ENCODE data around the gene PPP2R3B.
"Not testable (repeated sequence)": the region's sequence is repeated elsewhere in the genome, so short reads cannot be mapped to it uniquely, and the experiment has no call there.

PPP2R3B gene

DNA sequence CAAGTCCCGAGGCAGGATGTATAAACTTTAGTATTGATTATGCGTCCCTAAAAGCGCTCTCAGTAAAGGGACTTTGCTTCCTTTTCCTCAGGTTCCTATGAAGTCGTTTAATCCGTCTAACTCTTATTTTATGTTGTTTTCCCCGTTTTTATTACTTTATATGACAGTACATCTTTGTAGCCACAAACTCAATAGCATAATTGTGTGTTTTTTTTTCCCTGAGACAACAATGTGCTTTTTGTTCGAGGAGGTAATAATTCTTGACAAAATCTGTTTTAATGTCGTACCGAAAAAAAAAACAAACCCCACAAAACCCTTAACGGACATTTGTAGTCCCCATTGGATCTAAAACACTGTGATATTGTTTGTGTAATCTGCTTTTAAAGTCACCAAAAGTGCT lies 17.9 kb upstream of the PPP2R3B start:
- DNase-seq = no peak

DNA sequence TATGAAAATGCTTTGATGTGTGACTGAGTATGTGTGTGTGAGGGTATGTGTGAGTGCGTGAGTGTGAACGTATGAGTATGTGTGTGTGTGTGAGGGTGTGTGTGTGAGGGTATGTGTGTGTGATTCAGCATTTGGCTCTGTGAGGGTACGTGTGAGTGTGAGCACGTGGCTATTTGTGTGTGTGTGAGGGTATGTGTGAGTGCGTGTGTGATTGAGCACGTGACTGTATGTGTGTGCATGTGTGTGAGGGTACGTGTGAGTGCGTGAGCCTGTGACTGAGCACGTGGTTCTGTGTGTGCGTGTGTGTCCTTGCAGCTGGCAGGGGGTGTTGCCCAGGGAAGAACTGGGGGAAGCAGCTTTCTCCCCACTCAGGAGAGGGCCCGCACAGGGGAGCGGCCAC lies 16.1 kb upstream of the PPP2R3B start:
- no peak for DNase-seq

DNA sequence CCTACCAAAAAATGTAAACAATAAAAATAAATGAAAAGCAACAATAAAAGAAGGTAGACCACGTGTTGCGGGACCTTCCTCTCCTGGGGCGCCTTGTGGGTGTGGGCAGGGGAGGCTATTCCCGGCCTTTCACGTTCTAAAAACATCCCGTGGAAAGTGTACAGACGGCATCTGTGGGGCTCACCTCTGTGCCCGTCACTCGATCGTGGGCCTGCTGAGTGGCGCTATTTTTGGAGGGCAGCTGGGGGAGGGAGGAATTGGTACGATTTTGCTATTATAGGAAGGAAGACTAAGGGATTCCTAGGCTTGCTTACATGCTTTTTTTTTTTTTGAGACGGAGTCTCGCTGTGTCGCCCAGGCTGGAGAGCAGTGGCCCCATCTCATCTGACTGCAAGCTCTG lies 13.6 kb upstream of the PPP2R3B start:
- no peak for DNase-seq

DNA sequence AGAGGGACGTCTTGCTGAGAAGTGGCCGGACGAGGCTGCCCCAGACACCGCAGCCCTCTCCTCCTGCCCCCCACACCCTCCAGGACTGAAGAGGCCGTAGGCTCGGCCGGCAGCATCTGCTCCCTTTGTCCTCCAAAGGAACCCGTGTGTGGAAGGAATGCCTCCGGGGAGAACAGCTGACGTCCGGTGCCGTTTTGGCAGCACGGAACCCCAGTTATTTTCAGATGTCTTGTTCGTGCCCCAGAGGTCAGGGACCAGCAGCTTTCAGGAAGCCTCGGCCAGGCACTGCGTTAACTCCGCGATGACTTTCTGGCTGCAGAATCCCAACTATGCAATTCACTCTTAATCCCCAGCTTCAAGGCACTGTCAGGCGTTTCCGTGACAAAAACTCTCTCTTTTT lies 10.9 kb upstream of the PPP2R3B start:
- DNase-seq = no peak

DNA sequence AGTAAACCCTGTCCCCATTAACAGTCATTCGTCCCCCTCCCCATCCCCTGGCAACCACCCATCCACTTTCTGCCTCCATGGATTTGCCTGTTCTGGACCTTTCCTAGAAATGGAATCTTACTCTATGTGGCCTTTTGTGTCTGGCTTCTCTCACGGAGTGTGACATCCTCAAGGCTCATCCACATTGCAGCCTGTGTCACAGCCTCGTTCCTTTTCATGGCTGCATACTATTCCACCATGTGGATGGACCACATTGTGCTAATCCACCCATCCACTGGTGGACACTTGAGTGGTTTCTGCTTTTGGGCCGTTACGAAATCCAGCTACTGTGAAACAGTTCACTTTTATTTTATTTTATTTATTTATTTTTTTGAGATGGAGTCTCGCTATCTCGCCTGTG lies 8.1 kb upstream of the PPP2R3B start:
- DNase-seq = no peak

DNA sequence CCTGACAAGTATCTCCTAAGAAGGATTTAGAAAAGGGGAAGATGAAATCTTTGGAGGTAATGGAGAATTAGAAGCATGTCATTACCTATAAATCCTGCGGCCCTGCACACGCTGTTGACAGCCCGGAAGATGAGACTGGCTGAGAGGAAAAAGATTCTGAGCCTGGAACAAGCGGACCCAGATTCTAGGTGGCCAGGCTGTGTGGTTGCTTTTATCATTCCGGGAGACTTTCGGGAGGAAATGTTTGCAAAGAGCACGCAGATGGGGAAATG lies 5.8 kb upstream of the PPP2R3B start:
- DNase-seq = no peak

DNA sequence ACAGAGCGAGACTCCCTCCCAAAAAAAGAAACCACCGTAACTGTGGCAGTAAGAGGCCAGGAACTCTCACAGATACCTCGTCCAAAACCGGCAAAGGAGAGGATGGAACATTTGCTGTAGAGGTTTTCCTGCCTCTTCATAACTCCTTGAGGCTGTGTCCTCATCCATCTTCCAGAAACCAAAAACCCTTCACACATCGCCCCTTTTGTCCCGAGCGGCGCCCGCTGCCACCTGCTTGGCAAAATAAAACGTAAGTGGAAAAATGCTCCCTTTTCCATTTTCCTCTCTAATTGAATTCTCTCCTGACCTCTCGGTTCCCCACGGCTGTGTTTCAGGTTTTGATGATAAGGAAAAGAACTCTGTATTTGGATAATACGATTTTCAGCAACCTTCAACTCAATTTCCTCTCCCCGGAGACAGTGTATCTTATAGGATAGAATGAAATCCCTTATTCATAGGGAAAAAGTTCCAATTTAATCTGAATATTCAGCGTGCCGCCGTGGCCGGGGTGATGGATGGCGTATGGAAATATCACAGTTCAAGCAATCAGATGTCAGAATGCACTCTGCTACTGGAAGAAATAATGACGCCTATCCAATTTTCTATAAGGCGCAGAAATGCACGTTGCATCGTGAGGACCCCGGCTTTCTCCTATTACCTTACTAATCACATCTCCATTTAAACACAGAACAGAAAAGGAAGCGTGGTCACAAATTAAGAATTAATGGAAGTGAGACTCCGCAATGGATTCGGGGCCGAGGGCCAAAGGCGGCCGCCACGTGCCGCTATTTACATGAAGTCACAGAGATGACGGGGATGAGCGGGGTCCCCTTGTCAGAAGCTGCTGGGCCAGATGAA lies 5.2 kb upstream of the PPP2R3B start:
- no peak for DNase-seq

DNA sequence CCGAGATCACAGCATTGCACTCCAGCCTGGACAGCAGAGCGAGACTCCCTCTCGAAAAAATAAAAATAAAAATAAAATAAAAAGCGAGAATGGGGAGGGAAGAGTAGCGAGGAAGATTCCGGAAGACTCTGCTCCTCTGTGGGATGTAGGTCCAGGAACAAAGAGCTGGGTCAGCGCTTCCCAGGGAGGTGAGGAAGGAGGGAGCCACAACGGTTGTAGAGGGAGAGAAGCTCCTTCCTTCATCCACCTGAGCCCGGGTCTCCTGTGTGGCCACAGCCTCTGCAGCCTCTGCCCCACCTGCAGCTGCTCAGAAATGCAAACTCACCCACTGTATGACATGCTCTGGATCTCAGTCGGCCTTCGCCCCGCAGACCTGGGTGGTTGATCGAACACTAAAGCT lies 3.8 kb upstream of the PPP2R3B start:
- no peak for DNase-seq

DNA sequence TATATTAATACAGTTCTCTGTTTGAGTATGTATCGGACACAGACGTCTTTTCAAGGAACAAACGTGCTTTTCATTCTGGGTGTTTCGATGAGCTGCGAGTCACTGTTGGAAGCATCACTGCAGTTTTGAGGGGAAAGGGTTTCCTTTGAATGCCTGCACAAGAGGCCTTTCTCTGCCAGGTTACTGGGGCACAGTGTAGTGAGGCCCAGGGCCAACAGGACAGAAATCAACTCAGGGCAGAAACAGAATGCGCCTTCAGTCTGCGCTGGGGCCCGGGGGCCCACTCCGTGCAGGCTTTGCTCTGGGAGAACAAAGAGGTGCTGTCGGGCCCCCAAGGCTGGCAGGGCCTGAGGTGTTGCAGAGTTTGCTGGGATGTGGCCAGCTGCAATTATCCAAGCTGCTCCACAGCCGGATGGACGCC lies 2.3 kb upstream of the PPP2R3B start:
- no peak for DNase-seq

DNA sequence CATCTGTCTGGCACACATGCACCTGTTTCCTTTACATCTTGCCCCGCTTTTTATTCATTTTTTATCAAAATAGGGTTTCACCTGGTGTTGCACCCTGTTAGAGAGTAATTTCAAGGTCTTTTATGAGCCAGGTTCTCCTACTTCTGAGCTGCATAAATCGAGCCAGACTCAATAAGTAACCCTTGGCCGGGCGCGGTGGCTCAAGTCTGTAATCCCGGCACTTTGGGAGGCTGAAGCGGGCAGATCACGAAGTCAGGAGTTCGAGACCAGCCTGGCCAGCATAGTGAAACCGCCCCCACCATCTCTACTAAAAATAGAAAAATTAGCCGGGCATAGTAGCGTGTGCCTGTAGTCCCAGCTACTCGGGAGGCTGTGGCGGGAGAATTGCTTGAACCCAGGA lies 1.0 kb upstream of the PPP2R3B start:
- no peak for DNase-seq

DNA sequence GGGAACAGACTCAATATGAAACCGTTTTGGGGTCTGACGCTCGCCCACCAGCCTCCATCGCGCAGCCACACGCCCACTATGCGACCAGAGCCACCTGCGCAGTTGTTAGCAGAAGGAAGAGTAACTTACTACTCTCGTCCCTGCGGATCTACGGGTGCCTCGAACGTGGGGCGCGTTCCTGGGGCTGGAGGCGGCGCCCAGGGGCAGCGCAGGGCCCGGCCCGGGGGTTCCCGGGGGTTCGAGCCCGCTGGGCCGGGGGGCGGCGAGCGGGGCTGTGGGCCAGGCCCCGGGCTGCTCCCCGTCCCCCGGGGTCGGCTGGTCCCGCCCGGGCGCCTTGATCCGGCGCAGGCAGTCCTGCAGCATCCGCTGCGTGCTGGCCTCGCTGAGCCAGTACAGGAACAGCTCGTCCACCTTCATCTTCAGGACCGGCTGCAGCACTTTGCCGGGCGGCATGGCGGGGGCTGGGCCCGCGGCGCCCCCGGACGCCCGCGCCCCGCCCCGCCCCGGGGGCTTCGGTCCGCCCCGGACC lies 404 bp downstream of the PPP2R3B start:
- DNase-seq = peak; percentile 21

DNA sequence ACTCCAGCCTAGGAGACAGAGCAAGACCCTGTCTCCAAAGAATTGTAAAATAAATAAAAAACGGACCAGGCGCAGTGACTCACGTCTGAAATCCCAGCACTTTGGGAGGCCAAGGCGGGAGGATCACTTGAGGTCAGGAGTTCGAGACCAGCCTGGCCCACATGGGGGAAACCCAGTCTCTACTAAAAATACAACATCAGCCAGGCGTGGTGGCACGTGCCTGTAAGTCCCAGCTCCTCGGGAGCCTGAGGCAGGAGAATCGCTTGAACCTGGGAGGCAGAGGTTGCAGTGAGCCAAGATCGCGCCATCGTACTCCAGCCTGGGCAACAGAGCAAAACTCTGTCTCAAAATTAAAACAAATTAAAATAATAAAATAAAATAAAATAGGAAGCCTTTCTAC lies 971 bp downstream of the PPP2R3B start:
- not testable (repeated sequence) for DNase-seq

DNA sequence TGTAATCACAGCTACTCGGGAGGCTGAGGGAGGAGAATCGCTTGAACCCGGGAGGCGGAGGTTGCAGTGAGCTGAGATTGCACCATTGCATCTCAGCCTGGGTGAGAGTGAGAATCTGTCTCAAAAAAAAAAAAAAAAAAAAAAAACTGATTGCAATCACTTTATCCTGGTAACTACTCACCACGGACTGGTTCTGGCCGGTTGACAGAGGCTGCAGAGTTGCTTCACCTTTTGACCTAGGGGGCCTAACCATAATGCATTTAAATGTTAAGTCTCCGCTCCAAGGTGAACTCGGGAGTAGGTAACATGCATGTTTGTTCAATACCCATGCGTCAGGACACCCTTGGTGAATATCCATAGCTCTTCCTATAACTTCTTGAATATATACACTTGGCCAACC lies 1.8 kb downstream of the PPP2R3B start:
- DNase-seq = no peak

DNA sequence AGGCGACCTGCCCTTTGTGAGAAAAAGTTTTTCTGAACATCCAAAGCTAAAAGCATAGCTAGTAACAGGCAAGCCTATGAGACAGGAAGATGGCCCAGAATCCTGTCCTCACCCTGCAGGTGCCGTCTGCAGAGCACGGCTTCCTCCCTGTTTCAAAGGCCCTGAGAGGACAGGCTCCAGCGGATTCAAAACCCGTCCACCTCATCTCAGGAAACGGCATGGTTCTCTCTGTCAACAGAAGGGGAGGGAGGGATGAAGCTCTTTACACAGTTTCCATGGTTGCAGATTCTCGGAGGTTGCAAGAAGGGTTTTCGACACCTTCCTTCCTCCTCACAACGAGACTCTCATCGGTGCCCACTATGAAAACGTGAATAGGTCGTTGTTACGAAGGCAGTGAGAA lies 8.3 kb downstream of the PPP2R3B start:
- no peak for DNase-seq

DNA sequence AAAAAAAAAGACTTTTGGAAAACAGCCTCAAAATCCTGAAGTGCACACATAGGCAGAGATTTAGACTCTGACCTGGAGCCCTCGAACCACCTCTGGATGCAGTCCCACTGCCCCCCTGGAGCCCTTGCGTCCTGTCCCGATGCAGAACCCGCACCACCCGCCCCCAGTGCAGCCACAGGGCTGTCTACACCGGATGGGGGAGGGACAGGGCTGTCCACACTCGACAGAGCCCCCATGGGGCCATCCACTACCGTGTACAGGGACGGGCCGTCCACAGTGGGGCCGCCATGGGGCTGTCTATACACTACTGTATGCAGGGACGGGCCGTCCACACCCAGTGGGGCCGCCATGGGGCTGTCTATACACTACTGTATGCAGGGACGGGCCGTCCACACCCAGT lies 10.5 kb downstream of the PPP2R3B start:
- not testable (repeated sequence) for DNase-seq

DNA sequence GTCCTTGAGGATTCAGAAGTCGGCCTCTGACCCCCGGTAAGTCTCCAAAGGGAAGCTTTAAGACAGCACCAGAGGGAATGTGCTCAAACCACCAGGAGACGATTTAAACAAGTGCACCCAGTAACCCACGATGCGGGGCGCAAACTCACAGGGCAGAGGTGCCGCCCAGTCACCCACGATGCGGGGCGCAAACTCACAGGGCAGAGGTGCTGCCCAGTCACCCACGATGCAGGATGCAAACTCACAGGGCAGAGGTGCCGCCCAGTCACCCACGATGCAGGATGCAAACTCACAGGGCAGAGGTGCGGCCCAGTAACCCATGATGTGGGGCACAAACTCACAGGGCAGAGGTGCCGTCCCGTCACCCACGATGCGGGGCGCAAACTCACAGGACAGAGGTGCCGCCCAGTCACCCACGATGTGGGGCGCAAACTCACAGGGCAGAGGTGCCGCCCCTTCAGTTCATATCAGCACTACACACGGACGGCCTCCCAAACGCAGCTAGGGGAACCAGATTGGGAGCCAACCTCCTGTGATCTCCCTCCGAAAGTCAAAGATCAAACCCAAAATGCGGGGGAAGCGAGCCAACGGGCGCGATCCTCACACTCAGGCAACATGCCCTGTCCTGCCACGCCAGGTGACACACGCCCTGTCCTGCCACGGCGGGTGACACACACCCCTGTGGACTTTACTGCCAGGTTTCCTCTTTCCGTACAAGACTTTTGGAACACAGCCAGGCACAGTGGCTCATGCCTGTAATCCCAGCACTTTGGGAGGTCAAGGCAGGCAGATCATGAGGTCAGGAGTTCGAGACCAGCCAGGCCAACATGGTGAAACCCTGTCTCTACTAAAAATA lies 11.3 kb downstream of the PPP2R3B start:
- DNase-seq = no peak

DNA sequence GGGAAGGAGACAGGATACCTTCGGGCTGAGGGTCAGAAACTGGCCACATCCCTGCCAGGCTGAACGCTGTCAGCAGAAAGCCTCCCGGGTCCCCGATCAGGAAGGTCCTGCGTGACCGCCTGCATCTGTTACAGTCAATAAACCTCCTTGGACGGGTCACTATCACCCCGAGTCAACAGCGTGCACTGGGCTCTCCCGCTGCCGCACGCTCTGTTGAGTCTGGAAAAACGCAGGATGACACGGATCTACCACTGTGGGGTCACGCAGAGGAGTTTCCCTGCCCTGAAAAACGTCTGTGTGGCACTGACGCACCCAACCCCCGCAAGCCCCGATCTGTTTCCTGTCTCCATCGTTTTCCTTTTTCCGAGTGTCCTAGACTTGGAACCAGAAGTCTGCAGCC lies 12.1 kb downstream of the PPP2R3B start:
- no peak for DNase-seq

DNA sequence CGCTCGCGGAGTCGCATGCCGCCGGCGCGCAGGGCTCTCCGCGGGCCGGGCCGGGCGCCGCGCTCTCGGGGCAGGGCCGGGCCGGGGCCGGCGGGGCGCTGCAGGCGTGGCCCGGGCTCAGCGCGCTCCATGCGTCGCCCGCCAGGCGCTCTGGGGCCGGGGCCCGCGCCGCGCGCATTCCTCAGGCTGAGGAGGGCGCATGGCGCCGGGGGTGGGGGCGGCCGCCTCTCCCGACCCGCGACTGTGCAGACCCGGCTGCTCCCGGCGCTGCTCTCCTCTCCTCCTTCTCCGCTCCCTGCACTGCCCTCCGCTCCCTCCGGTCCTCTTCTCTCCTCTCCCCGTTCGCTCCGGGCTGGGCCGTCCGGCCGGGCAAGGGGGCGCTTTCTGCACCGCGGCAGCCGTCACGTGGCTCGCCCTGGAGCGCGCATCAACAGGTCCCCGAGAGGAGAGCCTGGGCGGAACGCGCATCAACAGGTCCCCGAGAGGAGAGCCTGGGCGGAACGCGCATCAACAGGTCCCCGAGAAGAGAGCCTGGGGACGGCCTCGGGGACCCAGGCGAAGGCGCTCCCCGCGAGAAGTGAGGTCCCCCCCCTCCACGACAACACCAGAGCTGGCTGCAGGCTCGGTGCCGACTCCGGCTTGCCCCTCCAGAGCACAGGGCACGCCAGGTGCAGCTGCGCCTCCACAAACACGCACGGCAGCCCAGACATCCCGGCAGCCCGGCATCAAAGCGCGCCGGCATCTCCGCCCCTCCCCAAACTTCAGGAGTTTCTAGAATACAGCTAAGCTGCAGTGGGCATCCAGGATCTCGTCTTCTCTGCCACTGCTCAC lies 12.9 kb downstream of the PPP2R3B start:
- no peak for DNase-seq

DNA sequence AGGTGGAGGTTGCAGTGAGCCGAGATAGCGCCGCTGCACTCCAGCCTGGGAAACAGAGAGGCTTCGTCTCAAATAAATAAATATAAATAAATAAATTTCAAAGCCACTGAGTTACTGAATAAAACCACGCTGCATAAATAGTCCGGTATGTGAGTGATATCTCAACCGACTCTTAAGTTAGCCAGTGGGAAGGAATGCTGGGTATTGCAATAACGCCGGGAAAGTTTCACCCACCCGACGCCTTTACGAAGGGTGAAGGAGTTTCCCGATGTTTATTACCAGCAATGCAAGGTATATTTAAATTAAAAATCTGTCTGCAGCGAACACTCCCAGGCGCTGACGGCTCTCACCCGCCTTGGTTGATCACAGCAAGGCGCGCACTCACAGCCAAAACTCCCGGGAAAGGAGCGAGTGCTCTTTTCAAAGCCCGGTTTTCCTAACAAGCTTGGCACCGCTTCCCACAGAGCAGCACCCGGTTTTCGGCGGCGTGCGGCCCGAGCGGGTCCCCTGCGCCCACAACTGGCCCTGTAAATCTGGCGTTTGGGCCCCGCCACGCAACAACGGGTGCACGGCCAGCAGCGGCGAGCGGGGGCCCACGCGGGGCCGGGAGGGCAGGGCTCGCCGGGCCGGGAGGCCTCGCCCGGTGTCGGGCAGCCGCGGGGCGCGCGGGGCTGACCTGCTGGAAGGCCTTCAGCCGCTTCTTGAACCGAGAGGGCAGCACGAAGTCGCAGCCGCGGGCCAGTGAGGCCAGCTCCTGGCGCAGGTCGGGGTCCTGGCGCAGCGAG lies 13.7 kb downstream of the PPP2R3B start:
- DNase-seq = no peak

DNA sequence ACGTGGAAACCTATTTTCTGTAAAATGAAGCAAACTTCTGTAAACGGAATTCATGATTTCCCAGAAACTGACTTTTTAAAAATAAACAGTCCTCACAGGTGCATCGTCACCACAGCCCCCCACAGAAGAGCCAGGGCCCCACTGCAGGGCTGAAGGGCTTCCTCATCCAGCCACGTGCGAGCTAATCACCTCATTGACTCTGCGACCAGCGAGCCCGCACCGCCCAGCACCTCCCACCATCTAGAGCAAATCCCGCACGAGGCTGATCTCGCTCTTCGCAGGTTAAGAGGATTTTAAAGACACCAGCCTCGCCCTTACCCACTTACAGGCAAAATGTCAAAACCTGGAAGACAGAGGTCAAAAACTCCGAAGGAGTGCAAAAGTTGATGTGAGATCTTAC lies 14.8 kb downstream of the PPP2R3B start:
- DNase-seq = no peak

DNA sequence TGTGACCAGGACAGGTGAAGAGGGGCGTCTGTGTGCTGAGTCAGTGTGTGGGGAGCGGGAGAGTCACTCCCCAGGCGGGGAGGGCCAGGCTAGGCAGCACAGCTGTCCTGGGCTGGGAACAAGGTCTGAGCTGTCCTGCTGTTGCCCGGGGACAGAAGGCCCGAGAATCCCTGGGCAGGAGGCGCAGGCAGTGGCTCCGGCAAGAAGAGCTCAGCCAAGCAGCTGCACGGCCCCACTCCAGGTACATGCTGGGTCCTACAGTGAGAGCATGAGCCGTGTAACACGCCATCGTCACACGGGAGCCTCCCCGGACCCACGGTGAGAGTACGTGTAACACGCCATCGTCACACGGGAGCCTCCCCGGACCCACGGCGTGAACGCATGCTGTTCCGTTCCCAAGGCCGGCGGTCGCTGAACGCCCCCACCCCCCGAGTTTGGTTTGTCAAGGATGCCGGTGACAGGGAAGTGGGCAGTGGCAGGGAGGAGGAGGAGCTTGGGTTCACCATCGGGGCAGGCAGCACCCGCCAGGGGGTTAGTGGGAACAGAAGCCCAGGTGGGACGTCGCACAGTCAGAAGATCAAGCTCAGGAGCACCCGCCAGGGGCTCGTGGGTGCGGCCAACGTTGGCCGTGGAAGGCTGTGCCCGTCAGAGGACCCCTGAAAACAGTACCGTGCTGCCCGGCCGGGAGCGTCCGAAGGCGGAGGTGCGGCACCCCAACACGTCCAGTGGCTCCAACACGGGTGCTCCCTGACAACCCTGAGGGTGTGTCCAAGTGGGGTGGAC lies 15.6 kb downstream of the PPP2R3B start:
- no peak for DNase-seq

All from hematopoietic multipotent progenitor cell treated with erythropoietin and hydrocortisone succinate and interleukin-3 and kit ligand, for 8 days (in vitro differentiated cells).